H1 (cell line): ENCODE results near the gene MYOC.

Source experiments
- BACH1 ChIP-seq: IDR thresholded peaks from 2 replicates; pipeline ENCODE4 v1.6.1; 2012; ENCODE audit warnings: low read length, improper control_type of control experiment
- CHD2 ChIP-seq: IDR thresholded peaks from 2 replicates; pipeline ENCODE4 v1.6.1; 2012; ENCODE audit warnings: low read length, improper control_type of control experiment
- CTCF ChIP-seq, 3 experiments: IDR thresholded peaks; 1 replicate in 2 of 3; 2 replicates in 1 of 3; pipeline versions ENCODE4 v1.5.1 to v1.6.1; 2011; ENCODE audit warnings: low read length in 3 of 3, mild to moderate bottlenecking in 3 of 3, inconsistent platforms in 2 of 3, low read depth in 1 of 3, moderate library complexity in 1 of 3; ENCODE audit not compliant: insufficient read depth in 1 of 3; ENCODE audit errors: control extremely low read depth in 1 of 3
- EGR1 ChIP-seq: IDR thresholded peaks from 2 replicates; pipeline ENCODE4 v1.6.1; 2011; ENCODE audit warnings: low read depth, low read length, borderline replicate concordance
- RFX5 ChIP-seq: IDR thresholded peaks from 2 replicates; pipeline ENCODE4 v1.6.1; 2011; ENCODE audit warnings: low read depth, low read length, improper control_type of control experiment, borderline replicate concordance
- TAF1 ChIP-seq: IDR thresholded peaks from 2 replicates; pipeline ENCODE4 v1.6.1; 2011; ENCODE audit warnings: mild to moderate bottlenecking, low read depth, low read length
- TAF7 ChIP-seq: optimal IDR thresholded peaks from 2 replicates; pipeline ENCODE3; 2011; ENCODE audit warnings: low read depth, mild to moderate bottlenecking, inconsistent platforms, low read length, moderate library complexity, borderline replicate concordance

DNA sequence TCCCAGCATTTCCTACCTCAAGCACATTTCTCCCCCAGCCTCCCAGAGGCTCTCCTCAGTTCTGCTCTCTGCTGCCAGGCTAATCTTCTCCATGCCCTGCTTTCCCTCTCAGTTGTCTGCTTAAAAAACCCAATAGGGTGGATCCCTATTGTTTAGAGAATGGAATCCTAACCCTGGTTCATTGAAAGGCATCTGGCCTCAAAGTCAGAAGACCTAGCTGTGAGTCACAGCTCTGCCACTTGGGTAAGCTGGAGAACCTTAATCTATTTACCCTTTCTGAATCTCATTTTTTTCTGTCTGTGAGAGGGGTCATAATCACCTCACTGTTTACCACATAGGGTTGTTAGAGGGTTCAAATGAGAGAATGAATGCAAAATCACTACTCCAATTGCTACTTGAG, 12.5 kb upstream of the MYOC start:
- TF ChIP-seq CHD2 (no peak), TAF7 (no peak), EGR1 (no peak), RFX5 (no peak), BACH1 (no peak), TAF1 (no peak), CTCF (IDR thresholded peaks at IDR 0.05; ENCODE audit: control extremely low read depth in 1 of 3, insufficient read depth in 1 of 3, low read depth in 1 of 3, low read length in 3 of 3) (no peak)
